ENCODE data around the gene PDE1A. TPM values are rescaled to one million over a fixed set of nuclear protein-coding genes. Genes with fewer than 3 reads are reported as not detected.

Gene PDE1A
- total and polyA plus RNA-seq, 8 donors = 0.58 to 33.6 (median 12.9) TPM; not detected in 1

- no peaks in the 10 kb centered on the region for H3K4me1 ChIP-seq
- 89 to 92% (median 89%) methylated on average over 2 of the region's 2 CpGs for WGBS, 5 donors
- no peaks in the 10 kb centered on the region for H3K36me3 ChIP-seq
- H3K4me3 ChIP-seq = no peak overlapping the region
- H3K27ac ChIP-seq = no peak overlapping the region
- intact Hi-C loops (cut with DNase I; ENCODE audit: low total_unique reads) = no loop called here
- no peaks in the 10 kb centered on the region for H3K27me3 ChIP-seq
- no peak for DNase-seq
- TF ChIP-seq EP300 (IDR thresholded peaks at IDR 0.05) (no peak), CTCF (IDR thresholded peaks at IDR 0.05) (no peak), POLR2AphosphoS5 (IDR thresholded peaks at IDR 0.05) (no peak), POLR2A (IDR thresholded peaks at IDR 0.05) (no peak)
- no peaks in the 10 kb centered on the region for H3K9me3 ChIP-seq
Observed at GRCh38 chr2:182452456-182452990, 25.7 kb upstream of the PDE1A start.

GRCh38 chr2:182448371-182448770 lies 21.5 kb upstream of the PDE1A start:
- peaks cover 0 to 9% (median 0%) of the 10 kb centered on the region in 4 donors for H3K4me1 ChIP-seq
- intact Hi-C loops (cut with DNase I; ENCODE audit: low total_unique reads) = no loop called here
- no peaks in the 10 kb centered on the region for H3K9me3 ChIP-seq
- no peaks in the 10 kb centered on the region for H3K27me3 ChIP-seq
- H3K4me3 ChIP-seq = no peak overlapping the region
- WGBS, 5 donors = 90 to 97% (median 96%) methylated on average over 2 of the region's 2 CpGs
- DNase-seq = no peak
- H3K27ac ChIP-seq = no peak overlapping the region
- H3K36me3 ChIP-seq = no peaks in the 10 kb centered on the region
- TF ChIP-seq CTCF (IDR thresholded peaks at IDR 0.05) (no peak), POLR2AphosphoS5 (IDR thresholded peaks at IDR 0.05) (no peak), POLR2A (IDR thresholded peaks at IDR 0.05) (no peak), EP300 (IDR thresholded peaks at IDR 0.05) (no peak)

- Histone ChIP-seq H3K4me3 (no peak overlapping the region), H3K4me1 (peaks cover 0 to 9% (median 0%) of the 10 kb centered on the region in 4 donors), H3K27me3 (no peaks in the 10 kb centered on the region), H3K27ac (no peak overlapping the region), H3K9me3 (no peaks in the 10 kb centered on the region), H3K36me3 (no peaks in the 10 kb centered on the region)
- intact Hi-C loops (cut with DNase I; ENCODE audit: low total_unique reads) = no loop called here
- no peak for TF ChIP-seq POLR2AphosphoS5 (IDR thresholded peaks at IDR 0.05)
- no peak for TF ChIP-seq EP300 (IDR thresholded peaks at IDR 0.05)
- 73 to 84% (median 78%) methylated on average over 2 of the region's 2 CpGs for WGBS, 5 donors
- DNase-seq = no peak
Observed at GRCh38 chr2:182447863-182448262, 21.0 kb upstream of the PDE1A start.

GRCh38 chr2:182447163-182447562 lies 20.3 kb upstream of the PDE1A start:
- intact Hi-C loops (cut with DNase I; ENCODE audit: low total_unique reads) = no loop called here

More at GRCh38 chr2:182447163-182447562, 20.3 kb upstream of the PDE1A start:
- WGBS, 5 donors = 47 to 84% (median 62%) methylated on average over 2 of the region's 2 CpGs
- no peak for TF ChIP-seq EP300 (IDR thresholded peaks at IDR 0.05)
- TF ChIP-seq CTCF (IDR thresholded peaks at IDR 0.05) = no peak
- TF ChIP-seq POLR2AphosphoS5 (IDR thresholded peaks at IDR 0.05) = no peak
- TF ChIP-seq POLR2A (IDR thresholded peaks at IDR 0.05) = no peak
- Histone ChIP-seq H3K4me1 (peaks cover 0 to 9% (median 0%) of the 10 kb centered on the region in 4 donors), H3K27ac (no peak overlapping the region), H3K4me3 (no peak overlapping the region), H3K9me3 (no peaks in the 10 kb centered on the region), H3K36me3 (no peaks in the 10 kb centered on the region), H3K27me3 (no peaks in the 10 kb centered on the region)
- DNase-seq = no peak

Measured in stomach (tissue), 9 donors.